Neutrophil (primary cell): ENCODE results near the gene ZNF628.
A peak's percentile ranks its signal among the peaks of the same experiment; 100 is the strongest.

Experiments used
- H3K27ac ChIP-seq: fragments of 200-600 bp; sonication (generic); 2 replicates; pipeline ENCODE4 v1.5.1; 2016; ENCODE audit warnings: mild to moderate bottlenecking, moderate library complexity
- H3K27me3 ChIP-seq: fragments of 200-600 bp; sonication (generic); 2 replicates; pipeline ENCODE4 v1.6.0; 2016; ENCODE audit warnings: mild to moderate bottlenecking
- H3K36me3 ChIP-seq: fragments of 200-600 bp; sonication (generic); 2 replicates; pipeline ENCODE4 v1.5.1; 2017
- H3K4me1 ChIP-seq, 2 experiments: fragments of 200-600 bp in 1 of 2; sonication (generic) in 1 of 2; 1 replicate in 1 of 2; 2 replicates in 1 of 2; pipeline versions ENCODE4 v1.5.1 to v1.6.1; 2013 to 2016; ENCODE audit warnings: low read depth in 1 of 2, low read length in 1 of 2, mild to moderate bottlenecking in 1 of 2, moderate library complexity in 1 of 2; ENCODE audit not compliant: control insufficient read depth in 1 of 2, insufficient read depth in 1 of 2
- H3K4me3 ChIP-seq, 2 experiments: fragments of 200-600 bp in 1 of 2; sonication (generic) in 1 of 2; 1 replicate in 1 of 2; 2 replicates in 1 of 2; pipeline ENCODE4 v1.5.1; 2013 to 2016; ENCODE audit warnings: low read depth in 1 of 2, low read length in 1 of 2, mild to moderate bottlenecking in 1 of 2, moderate library complexity in 1 of 2
- H3K9me3 ChIP-seq: fragments of 200-600 bp; sonication (generic); 2 replicates; pipeline ENCODE4 v1.5.1; 2016
- TF ChIP-seq, protein P1 (sequence below): fragments of 200-600 bp; sonication (generic); IDR thresholded peaks from 2 replicates; pipeline ENCODE4 v1.5.1; 2016; ENCODE audit warnings: antibody characterized with exemption

The ZNF628 gene

DNA sequence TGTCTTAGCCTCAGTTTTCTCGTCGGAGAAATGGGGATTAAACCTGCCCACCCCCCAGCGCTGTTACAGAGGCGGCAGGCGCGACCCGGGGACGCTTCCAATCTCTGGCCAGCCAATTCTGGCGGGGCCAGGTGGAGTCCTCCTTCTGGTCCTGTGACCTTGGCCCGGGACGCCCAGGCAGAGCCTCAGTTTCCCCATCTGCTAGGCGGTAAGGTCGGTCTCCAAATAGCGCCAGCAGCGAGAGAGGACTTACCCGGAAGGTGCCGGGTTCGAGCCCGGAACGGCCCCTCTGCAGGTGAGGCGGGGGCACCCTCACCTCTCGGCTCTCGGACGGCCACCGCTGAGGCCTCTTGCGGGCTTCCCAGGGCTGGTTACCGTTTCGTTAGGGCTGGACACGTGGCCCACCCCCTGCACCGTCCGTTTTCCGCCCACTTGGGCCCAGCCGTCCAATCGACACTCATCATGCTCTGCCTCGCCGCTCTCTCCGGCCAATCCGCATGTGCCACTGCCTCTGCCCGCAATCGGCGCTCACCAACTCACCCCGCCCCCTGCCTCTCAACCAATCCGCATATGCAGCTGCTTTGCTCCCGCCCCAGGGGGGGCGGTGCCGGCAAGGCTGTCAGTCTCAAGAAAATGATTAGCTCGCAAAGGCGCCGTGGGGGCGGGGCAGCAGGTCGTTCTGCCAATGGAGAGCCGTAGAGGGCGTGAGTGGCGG lies 15.0 kb upstream of the ZNF628 start, which contains the start of gene ISOC2:
Gene ISOC2, minus strand, starts transcription at position 384 of the 715 bp plus-strand sequence. CDS start 5,156 bp downstream, outside the sequence.
- peaks cover 12% of the 10 kb centered on the region for H3K27me3 ChIP-seq
- H3K27ac ChIP-seq = peak within 1 kb of the TSS; percentile 50
- no peaks in the 10 kb centered on the region for H3K9me3 ChIP-seq
- TF ChIP-seq, protein P1, sequence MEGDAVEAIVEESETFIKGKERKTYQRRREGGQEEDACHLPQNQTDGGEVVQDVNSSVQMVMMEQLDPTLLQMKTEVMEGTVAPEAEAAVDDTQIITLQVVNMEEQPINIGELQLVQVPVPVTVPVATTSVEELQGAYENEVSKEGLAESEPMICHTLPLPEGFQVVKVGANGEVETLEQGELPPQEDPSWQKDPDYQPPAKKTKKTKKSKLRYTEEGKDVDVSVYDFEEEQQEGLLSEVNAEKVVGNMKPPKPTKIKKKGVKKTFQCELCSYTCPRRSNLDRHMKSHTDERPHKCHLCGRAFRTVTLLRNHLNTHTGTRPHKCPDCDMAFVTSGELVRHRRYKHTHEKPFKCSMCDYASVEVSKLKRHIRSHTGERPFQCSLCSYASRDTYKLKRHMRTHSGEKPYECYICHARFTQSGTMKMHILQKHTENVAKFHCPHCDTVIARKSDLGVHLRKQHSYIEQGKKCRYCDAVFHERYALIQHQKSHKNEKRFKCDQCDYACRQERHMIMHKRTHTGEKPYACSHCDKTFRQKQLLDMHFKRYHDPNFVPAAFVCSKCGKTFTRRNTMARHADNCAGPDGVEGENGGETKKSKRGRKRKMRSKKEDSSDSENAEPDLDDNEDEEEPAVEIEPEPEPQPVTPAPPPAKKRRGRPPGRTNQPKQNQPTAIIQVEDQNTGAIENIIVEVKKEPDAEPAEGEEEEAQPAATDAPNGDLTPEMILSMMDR = no peak
- no peaks in the 10 kb centered on the region for H3K36me3 ChIP-seq
- H3K4me1 ChIP-seq = peaks cover 12 to 16% of the 10 kb centered on the region in 2 experiments
- peak within 1 kb of the TSS; percentile 76 to 83 for H3K4me3 ChIP-seq

DNA sequence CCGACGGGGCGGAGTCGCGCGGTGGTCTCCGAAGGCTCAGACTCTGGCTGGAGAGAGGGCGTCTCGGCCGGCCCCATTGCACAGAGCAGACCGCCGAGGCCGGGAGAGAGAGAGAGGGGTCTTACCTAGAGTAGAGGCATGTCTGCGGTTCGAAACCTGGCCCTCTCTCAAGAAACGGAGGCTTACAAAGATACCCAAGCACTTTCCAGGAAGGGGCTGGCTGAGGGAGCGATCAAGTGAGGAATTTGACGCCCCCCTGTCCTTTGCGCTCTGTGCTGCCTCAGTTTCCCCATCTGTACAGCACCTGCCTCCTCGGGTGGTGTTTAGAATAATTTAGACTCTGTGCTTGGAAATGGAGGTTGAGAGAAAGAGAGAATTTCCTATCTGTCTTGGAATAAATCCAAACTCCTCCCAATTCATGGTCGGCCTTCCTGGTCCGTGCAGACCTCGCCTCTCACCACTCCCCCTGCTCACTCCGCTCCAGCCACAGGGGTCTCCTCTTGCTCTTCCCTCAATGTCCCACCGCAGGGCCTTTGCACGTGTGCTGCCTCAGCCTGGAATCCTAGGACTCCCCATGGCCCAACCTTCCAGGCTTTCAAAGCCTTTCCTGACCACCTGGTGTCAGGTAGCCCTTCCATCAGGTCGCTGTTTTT lies 14.3 kb upstream of the ZNF628 start:
- H3K4me3 ChIP-seq = peak overlapping the region; percentile 76 to 83
- H3K4me1 ChIP-seq = peaks cover 12 to 16% of the 10 kb centered on the region in 2 experiments
- no peaks in the 10 kb centered on the region for H3K36me3 ChIP-seq
- H3K9me3 ChIP-seq = no peaks in the 10 kb centered on the region
- peaks cover 17% of the 10 kb centered on the region for H3K27me3 ChIP-seq
- peak overlapping the region; percentile 50 for H3K27ac ChIP-seq
- TF ChIP-seq, protein P1 = no peak

DNA sequence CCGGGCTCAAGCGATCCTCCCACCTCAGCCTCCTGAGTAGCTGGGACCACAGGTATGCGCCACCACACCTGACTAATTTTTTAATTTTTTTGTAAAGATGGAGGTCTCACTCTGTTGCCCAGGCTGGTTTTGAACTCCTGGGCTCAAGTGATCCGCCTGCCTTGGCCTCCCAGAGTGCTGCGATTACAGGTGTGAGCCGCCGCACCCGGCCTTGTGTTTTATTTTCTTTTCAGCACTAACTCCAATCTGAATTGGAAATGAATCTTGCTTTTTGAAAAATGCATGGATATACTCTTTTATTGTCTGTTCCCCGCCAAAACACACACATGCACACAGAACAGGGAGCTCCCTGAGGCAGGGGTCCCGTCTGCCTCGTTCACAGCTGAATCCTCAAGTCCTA lies 13.7 kb upstream of the ZNF628 start:
- Histone ChIP-seq H3K27me3 (peaks cover 21% of the 10 kb centered on the region), H3K9me3 (no peaks in the 10 kb centered on the region), H3K36me3 (no peaks in the 10 kb centered on the region), H3K4me3 (peak overlapping the region in 1 of 2 experiments; percentile 83), H3K27ac (no peak overlapping the region), H3K4me1 (peaks cover 12 to 18% of the 10 kb centered on the region in 2 experiments)
- TF ChIP-seq, protein P1 = no peak

DNA sequence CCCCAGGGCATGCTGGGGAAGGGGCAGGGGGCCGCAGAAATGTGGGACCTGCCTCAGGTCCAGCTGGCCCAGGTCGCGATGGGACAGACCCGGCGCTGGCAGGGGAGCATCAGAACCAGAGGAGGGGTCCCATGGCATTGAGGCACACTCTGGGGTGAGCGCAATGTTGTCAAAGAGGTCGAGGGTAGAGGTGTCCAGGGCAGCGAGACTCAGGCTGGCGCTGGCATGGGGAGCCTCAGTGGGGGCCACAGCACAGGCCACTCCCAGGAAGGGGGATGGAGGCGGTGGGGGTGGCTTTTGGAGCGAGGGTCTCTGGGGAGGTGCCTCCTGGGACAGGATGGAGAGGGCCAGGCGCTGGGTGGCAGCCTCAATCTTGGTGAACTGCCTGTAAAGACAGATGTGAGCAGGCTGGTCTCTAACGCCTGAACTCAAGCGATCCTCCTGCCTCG lies 12.8 kb upstream of the ZNF628 start:
- H3K36me3 ChIP-seq = no peaks in the 10 kb centered on the region
- peaks cover 12 to 21% of the 10 kb centered on the region in 2 experiments for H3K4me1 ChIP-seq
- no peak overlapping the region for H3K27ac ChIP-seq
- peaks cover 21% of the 10 kb centered on the region for H3K27me3 ChIP-seq
- TF ChIP-seq, protein P1 = no peak
- H3K4me3 ChIP-seq = no peak overlapping the region
- H3K9me3 ChIP-seq = no peaks in the 10 kb centered on the region

DNA sequence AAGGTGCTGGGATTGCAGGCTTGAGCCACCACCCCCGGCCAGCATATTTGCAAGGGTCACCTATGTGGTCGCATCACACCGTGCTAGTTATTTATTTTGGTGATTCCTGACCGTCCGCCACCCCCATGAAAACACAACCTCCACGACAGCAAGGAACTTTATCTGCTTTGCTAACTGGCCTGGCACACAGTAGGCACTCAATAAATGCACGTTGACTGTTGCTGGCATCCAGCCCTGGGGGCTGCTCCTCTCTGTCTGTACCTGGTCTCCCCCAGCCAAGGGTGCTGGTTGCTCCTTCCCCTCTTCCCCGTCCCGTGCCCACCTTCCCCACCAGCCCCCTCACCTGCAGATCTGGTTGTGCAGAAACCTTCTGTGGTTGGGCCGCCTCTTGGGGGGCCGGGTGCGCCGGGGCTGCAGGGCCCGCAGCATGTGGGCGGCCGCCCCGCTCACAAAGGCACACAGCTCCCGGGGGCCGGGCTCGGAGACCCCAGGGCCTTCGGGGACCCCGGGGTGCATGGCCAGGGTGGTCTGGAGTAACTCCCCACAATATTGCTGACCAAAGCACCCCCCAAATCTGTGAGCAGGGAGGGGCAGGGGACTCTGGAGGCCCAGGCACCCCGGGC lies 12.3 kb upstream of the ZNF628 start:
- H3K4me3 ChIP-seq = no peak overlapping the region
- peaks cover 21% of the 10 kb centered on the region for H3K27me3 ChIP-seq
- no peaks in the 10 kb centered on the region for H3K9me3 ChIP-seq
- H3K36me3 ChIP-seq = no peaks in the 10 kb centered on the region
- TF ChIP-seq, protein P1 = no peak
- no peak overlapping the region for H3K27ac ChIP-seq
- peaks cover 12 to 21% of the 10 kb centered on the region in 2 experiments for H3K4me1 ChIP-seq
